Lung (tissue), 12 donors: ENCODE measurements around the gene SPATA12. TPM values are rescaled to one million over a fixed set of nuclear protein-coding genes. Genes with fewer than 3 reads are reported as not detected.

Experiments
- ATAC-seq: fragments of 200-7000 bp; cut with Tn5 transposase; one replicate; pipeline ENCODE4 v1.9.1; 2020; ENCODE audit warnings: moderate number of reproducible peaks; ENCODE audit not compliant: insufficient read depth, low FRiP score
- DNase-seq, 3 donors: peaks; one replicate each; pipeline ENCODE4 v3.0.0-alpha.2; 2013 to 2017
- H3K27ac ChIP-seq, 2 donors: one replicate each; pipeline ENCODE4 v1.5.1; 2013; ENCODE audit warnings: mild to moderate bottlenecking in 2 of 2, moderate library complexity in 2 of 2, control low read depth in 1 of 2, inconsistent platforms in 1 of 2, low read depth in 1 of 2, low read length in 1 of 2
- H3K27me3 ChIP-seq, 3 donors: one replicate each; pipeline ENCODE4 v1.5.1; 2013; ENCODE audit warnings: low read length in 2 of 3; ENCODE audit not compliant: control insufficient read depth in 3 of 3, insufficient read depth in 3 of 3
- H3K36me3 ChIP-seq, 4 donors: one replicate each; pipeline ENCODE4 v1.5.1; 2013; ENCODE audit warnings: low read length in 4 of 4, mild to moderate bottlenecking in 1 of 4, moderate library complexity in 1 of 4; ENCODE audit not compliant: control insufficient read depth in 4 of 4, insufficient read depth in 4 of 4
- H3K4me1 ChIP-seq, 5 donors: one replicate each; pipeline ENCODE4 v1.5.1; 2013; ENCODE audit warnings: low read length in 5 of 5, mild to moderate bottlenecking in 2 of 5, moderate library complexity in 1 of 5; ENCODE audit not compliant: control insufficient read depth in 5 of 5, insufficient read depth in 5 of 5
- H3K4me3 ChIP-seq: one replicate; pipeline ENCODE4 v1.5.1; 2013; ENCODE audit warnings: mild to moderate bottlenecking, control low read depth, moderate library complexity
- H3K9ac ChIP-seq, 2 donors: one replicate each; pipeline ENCODE4 v1.5.1; 2013; ENCODE audit warnings: low read length in 2 of 2, control low read depth in 1 of 2; ENCODE audit not compliant: insufficient read depth in 1 of 2
- H3K9me3 ChIP-seq, 4 donors: one replicate each; pipeline ENCODE4 v1.5.1; 2013; ENCODE audit warnings: low read length in 3 of 4, mild to moderate bottlenecking in 1 of 4, moderate library complexity in 1 of 4; ENCODE audit not compliant: control insufficient read depth in 4 of 4, insufficient read depth in 3 of 4
- WGBS, 2 donors: extraction: QIAGEN DNeasy Blood & Tissue Kit; methylation state at CpG; one replicate each; pipeline ENCODE4 v1.1.7; 2013; 5-methylcytosine and 5-hydroxymethylcytosine counted together
- polyA plus RNA-seq, 2 donors: library from polyadenylated mRNA; stranded (reverse); fragments of 200-250 nt; gene quantifications; one replicate each; pipeline ENCODE4 v1.2.1, GENCODE V29; 2013
- total RNA-seq, 2 donors: library from RNA; depleted of rRNA in 1 of 2; stranded (reverse); fragments of >200 nt in 1 of 2; gene quantifications; one replicate each; pipeline ENCODE4 v1.2.1, GENCODE V29; 2014 to 2021
- TF ChIP-seq, protein P1 (sequence below): IDR thresholded peaks from 2 replicates; pipeline ENCODE4 v1.5.1; 2012; ENCODE audit warnings: mild to moderate bottlenecking; ENCODE audit errors: control extremely low read depth, extremely low read depth
- donor health status: control.
- donor health status: control.
- donor health status: Bipolar disorder and iron deficiency.
- donor health status: healthy.
- donor health status: DM: yes; HTN: yes; CAD: no.

Gene SPATA12
- total and polyA plus RNA-seq, 4 donors, result 0.08 to 0.15 (median 0.08) TPM; not detected in 1

DNA sequence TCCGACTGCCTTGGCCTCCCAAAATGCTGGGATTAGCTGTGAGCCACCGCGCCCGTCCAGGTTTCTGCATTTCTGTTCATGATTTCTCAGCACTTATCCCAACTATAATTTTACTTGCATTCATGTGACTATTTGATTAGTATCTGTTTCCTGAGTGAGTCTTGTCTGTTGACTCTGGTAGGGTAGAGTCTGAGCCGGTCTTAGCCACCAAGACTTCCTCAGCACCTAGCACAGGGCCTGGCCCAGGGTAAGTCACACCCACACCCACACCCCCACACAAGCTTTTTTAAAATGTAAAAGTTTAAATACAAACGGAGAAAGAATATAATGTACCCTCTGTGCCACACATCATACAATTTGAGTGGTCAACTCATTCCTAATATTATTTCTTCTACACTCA, 3.1 kb upstream of the SPATA12 start:
- peaks cover 0 to 4% (median 0%) of the 10 kb centered on the region in 5 donors for H3K4me1 ChIP-seq
- H3K27ac ChIP-seq, result no peak overlapping the region
- H3K27me3 ChIP-seq, result no peaks in the 10 kb centered on the region
- H3K9me3 ChIP-seq, result no peaks in the 10 kb centered on the region
- TF ChIP-seq, protein P1, sequence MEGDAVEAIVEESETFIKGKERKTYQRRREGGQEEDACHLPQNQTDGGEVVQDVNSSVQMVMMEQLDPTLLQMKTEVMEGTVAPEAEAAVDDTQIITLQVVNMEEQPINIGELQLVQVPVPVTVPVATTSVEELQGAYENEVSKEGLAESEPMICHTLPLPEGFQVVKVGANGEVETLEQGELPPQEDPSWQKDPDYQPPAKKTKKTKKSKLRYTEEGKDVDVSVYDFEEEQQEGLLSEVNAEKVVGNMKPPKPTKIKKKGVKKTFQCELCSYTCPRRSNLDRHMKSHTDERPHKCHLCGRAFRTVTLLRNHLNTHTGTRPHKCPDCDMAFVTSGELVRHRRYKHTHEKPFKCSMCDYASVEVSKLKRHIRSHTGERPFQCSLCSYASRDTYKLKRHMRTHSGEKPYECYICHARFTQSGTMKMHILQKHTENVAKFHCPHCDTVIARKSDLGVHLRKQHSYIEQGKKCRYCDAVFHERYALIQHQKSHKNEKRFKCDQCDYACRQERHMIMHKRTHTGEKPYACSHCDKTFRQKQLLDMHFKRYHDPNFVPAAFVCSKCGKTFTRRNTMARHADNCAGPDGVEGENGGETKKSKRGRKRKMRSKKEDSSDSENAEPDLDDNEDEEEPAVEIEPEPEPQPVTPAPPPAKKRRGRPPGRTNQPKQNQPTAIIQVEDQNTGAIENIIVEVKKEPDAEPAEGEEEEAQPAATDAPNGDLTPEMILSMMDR, result no peak
- H3K9ac ChIP-seq, result no peak overlapping the region
- no peaks in the 10 kb centered on the region for H3K36me3 ChIP-seq
- WGBS, 2 donors, result 60 to 66% methylated on average over 6 of the region's 6 CpGs
- DNase-seq (no peak), ATAC-seq (no peak)
- no peak overlapping the region for H3K4me3 ChIP-seq

DNA sequence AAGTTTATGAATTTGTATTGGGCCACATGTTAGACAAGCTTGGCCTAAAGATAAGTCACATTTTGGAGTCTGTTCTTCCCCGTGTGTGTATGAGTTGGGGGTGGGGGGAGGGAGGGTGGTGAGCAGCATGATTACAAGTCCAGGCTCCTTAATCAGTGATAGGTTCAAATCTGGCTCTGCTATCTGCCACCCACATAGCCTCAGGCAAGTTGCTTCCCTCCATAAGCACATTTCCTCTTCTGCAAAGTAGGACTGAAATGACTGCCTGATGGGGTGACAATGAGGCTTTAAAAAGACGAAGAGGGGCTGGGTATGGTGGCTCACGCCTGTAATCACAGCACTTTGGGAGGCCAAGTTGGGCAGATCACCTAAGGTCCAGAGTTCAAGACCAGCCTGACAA, 1.1 kb upstream of the SPATA12 start:
- Histone ChIP-seq H3K4me1 (peaks cover 0 to 4% (median 0%) of the 10 kb centered on the region in 5 donors), H3K27me3 (no peaks in the 10 kb centered on the region), H3K9ac (no peak overlapping the region), H3K27ac (no peak overlapping the region), H3K36me3 (no peaks in the 10 kb centered on the region), H3K4me3 (no peak overlapping the region), H3K9me3 (no peaks in the 10 kb centered on the region)
- no peak for DNase-seq
- TF ChIP-seq, protein P1, result no peak
- 43 to 60% methylated on average over 3 of the region's 3 CpGs for WGBS, 2 donors
- no peak for ATAC-seq

DNA sequence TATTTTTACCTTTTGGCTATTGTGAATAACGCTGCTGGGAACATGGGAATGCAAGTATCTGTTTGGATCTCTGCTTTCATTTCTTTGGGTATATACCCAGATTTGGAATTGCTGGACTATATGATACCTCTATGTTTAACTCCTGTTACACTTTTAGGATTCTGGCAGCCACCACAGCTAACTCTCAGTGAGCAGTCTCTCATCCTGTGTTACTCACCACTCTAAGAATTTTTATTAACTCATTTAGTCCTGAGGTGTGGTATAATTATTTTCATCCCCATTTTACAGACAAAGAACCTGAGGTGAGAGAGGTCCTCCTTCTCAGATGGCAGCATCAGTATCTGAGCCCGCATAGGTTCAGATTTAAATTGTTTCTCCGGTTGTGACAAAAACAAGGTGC, 1.1 kb downstream of the SPATA12 start:
- H3K9me3 ChIP-seq, result no peaks in the 10 kb centered on the region
- no peak overlapping the region for H3K27ac ChIP-seq
- 92 to 100% methylated on average over 3 of the region's 3 CpGs for WGBS, 2 donors
- ATAC-seq, result no peak
- no peaks in the 10 kb centered on the region for H3K27me3 ChIP-seq
- no peak for DNase-seq
- TF ChIP-seq, protein P1, result no peak
- no peak overlapping the region for H3K4me3 ChIP-seq
- H3K36me3 ChIP-seq, result no peaks in the 10 kb centered on the region
- H3K9ac ChIP-seq, result no peak overlapping the region
- H3K4me1 ChIP-seq, result peaks cover 0 to 4% (median 0%) of the 10 kb centered on the region in 5 donors

DNA sequence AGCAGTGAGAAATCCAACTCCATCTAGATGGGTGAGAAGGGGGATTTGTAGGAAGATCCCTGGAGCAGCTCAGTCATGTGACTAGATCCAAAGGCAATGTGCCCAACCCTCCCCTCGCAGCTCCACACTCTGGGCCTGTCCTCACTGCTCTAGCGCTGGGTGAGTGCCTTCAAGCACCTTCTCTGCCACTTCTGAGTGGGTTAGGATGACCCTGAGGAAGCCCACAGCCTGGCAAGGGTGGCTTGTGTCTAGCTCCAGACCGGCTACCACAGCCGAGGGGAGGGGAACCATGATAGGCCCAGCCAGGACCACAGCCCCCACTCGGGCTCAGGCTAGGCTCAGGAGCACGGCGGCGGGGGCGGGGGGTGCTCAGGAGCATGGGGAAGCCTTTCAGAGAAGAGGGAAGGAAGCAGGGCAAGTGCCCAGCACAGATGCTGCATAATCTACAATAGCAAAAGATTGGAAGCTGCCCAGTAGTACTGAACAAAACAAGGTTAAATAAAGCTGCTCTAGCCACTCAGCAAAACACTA, 1.7 kb downstream of the SPATA12 start:
- WGBS, 2 donors, result 28 to 37% methylated on average over 9 of the region's 9 CpGs
- peak in 2 of 3 donors; percentile 15 to 18 for DNase-seq
- Histone ChIP-seq H3K27me3 (no peaks in the 10 kb centered on the region), H3K27ac (peak overlapping the region in 1 of 2 donors; percentile 35), H3K36me3 (no peaks in the 10 kb centered on the region), H3K4me1 (peaks cover 0 to 4% (median 0%) of the 10 kb centered on the region in 5 donors), H3K9ac (no peak overlapping the region), H3K9me3 (no peaks in the 10 kb centered on the region), H3K4me3 (no peak overlapping the region)
- ATAC-seq, result no peak
- TF ChIP-seq, protein P1, result no peak
